Endothelial cell (in vitro differentiated cells): Measurements from ENCODE around the gene NEXN. TPM values are rescaled to one million over a fixed set of nuclear protein-coding genes. Genes with fewer than 3 reads are reported as not detected.

Source experiments
- DNase-seq: peaks from one replicate; pipeline ENCODE4 v3.0.0; 2021; ENCODE audit warnings: low spot score
- H3K27ac Mint-ChIP-seq: one replicate; pipeline ENCODE4 v1.8.0; 2021; ENCODE audit warnings: mixed read lengths, inconsistent platforms; ENCODE audit not compliant: unreplicated experiment
- H3K27me3 Mint-ChIP-seq: one replicate; pipeline ENCODE4 v1.8.0; 2021; ENCODE audit warnings: mild to moderate bottlenecking, moderate library complexity, mixed read lengths, inconsistent platforms; ENCODE audit not compliant: unreplicated experiment
- H3K36me3 Mint-ChIP-seq: one replicate; pipeline ENCODE4 v1.8.0; 2021; ENCODE audit warnings: mild to moderate bottlenecking, low read depth, mixed read lengths, inconsistent platforms; ENCODE audit not compliant: unreplicated experiment
- H3K4me1 Mint-ChIP-seq: one replicate; pipeline ENCODE4 v1.8.0; 2021; ENCODE audit warnings: mild to moderate bottlenecking, mixed read lengths, inconsistent platforms; ENCODE audit not compliant: unreplicated experiment
- H3K4me3 Mint-ChIP-seq: one replicate; pipeline ENCODE4 v1.8.0; 2021; ENCODE audit warnings: mild to moderate bottlenecking, mixed read lengths, inconsistent platforms; ENCODE audit not compliant: unreplicated experiment
- H3K9me3 Mint-ChIP-seq: one replicate; pipeline ENCODE4 v1.8.0; 2021; ENCODE audit warnings: mixed read lengths, inconsistent platforms; ENCODE audit not compliant: unreplicated experiment
- total RNA-seq: library from RNA; stranded (reverse); fragmentation: NEBNext Ultra II Directional; extraction: Animal tissue kit (Norgen Biotek cat#: 25700); gene quantifications from one replicate; pipeline ENCODE4 v1.2.1, GENCODE V29; 2021; ENCODE audit not compliant: unreplicated experiment
- TF ChIP-seq, protein P1 (sequence below): fragments of 200-600 bp; sonication (generic); IDR thresholded peaks from one replicate; pipeline ENCODE4 v1.5.0; 2021; ENCODE audit warnings: antibody characterized with exemption; ENCODE audit not compliant: unreplicated experiment

The NEXN gene
- total RNA-seq, 1 donor from 2014 or later, result 2.4 TPM

DNA sequence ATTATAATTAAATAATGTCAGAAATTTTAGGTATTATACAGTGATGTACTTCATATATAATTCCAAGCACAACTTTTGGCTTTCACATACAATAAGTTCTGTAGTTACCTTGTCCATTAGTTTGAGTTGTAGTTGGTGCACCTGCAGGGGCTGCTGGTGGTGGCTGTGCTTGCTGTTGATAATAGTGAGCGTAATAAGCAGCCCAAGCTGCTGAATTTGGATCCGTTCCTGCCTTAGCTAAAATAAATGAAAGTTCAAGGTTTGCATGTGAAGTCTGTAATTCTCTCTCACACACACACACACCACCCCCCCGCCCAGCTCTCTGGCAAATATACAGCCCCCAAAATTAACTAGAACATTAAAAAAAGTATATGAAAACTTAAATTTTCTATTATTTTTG lies 68.0 kb downstream of the NEXN start:
- H3K27ac Mint-ChIP-seq, result no peak overlapping the region
- no peaks in the 10 kb centered on the region for H3K27me3 Mint-ChIP-seq
- TF ChIP-seq, protein P1, sequence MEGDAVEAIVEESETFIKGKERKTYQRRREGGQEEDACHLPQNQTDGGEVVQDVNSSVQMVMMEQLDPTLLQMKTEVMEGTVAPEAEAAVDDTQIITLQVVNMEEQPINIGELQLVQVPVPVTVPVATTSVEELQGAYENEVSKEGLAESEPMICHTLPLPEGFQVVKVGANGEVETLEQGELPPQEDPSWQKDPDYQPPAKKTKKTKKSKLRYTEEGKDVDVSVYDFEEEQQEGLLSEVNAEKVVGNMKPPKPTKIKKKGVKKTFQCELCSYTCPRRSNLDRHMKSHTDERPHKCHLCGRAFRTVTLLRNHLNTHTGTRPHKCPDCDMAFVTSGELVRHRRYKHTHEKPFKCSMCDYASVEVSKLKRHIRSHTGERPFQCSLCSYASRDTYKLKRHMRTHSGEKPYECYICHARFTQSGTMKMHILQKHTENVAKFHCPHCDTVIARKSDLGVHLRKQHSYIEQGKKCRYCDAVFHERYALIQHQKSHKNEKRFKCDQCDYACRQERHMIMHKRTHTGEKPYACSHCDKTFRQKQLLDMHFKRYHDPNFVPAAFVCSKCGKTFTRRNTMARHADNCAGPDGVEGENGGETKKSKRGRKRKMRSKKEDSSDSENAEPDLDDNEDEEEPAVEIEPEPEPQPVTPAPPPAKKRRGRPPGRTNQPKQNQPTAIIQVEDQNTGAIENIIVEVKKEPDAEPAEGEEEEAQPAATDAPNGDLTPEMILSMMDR, result no peak
- no peak for DNase-seq
- H3K9me3 Mint-ChIP-seq, result no peaks in the 10 kb centered on the region
- peaks cover 18% of the 10 kb centered on the region for H3K36me3 Mint-ChIP-seq
- no peaks in the 10 kb centered on the region for H3K4me1 Mint-ChIP-seq
- no peak overlapping the region for H3K4me3 Mint-ChIP-seq

DNA sequence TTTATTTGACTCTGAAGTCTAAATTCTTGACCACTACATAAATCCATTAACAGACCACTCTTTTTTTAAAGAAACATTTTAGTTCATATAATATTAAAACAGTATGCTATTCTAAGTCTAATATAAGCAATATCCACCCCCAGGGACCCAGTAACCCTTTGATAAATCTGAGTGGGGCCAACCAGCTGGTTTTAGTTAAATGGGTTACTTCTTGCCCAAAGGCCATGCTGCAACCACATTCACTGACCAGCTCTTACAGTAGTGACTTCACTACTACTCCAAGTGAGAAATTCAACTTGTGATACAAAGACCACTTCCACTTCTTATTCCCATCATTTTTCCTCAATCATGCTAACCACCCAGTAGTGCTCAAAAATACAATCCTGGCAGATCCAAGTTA lies 70.0 kb downstream of the NEXN start:
- H3K4me3 Mint-ChIP-seq, result no peak overlapping the region
- no peaks in the 10 kb centered on the region for H3K9me3 Mint-ChIP-seq
- TF ChIP-seq, protein P1, result no peak
- H3K27me3 Mint-ChIP-seq, result peaks cover 2% of the 10 kb centered on the region
- H3K36me3 Mint-ChIP-seq, result peaks cover 26% of the 10 kb centered on the region
- H3K27ac Mint-ChIP-seq, result no peak overlapping the region
- DNase-seq, result no peak
- H3K4me1 Mint-ChIP-seq, result no peaks in the 10 kb centered on the region

DNA sequence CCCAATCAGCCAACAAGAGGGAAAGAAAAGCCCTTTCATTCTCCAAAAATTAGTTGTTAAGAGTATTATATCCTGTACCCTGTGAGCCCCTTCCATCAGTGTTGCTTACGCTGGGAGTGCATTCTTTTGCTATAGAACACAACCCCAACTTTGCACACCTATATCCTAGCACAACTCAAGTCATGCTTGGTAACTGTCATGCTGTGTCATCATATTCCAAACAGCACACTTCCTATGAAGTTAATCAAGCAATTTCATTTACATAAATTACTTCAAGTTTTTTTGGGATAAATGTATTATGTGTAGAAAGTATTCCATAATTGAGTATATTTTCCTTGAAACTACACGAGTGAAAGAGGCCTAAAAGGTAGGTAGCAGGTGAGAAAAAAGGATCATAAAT lies 70.4 kb downstream of the NEXN start:
- peaks cover 2% of the 10 kb centered on the region for H3K27me3 Mint-ChIP-seq
- H3K36me3 Mint-ChIP-seq, result peaks cover 30% of the 10 kb centered on the region
- H3K4me1 Mint-ChIP-seq, result no peaks in the 10 kb centered on the region
- TF ChIP-seq, protein P1, result no peak
- H3K9me3 Mint-ChIP-seq, result no peaks in the 10 kb centered on the region
- H3K27ac Mint-ChIP-seq, result no peak overlapping the region
- no peak for DNase-seq
- no peak overlapping the region for H3K4me3 Mint-ChIP-seq

DNA sequence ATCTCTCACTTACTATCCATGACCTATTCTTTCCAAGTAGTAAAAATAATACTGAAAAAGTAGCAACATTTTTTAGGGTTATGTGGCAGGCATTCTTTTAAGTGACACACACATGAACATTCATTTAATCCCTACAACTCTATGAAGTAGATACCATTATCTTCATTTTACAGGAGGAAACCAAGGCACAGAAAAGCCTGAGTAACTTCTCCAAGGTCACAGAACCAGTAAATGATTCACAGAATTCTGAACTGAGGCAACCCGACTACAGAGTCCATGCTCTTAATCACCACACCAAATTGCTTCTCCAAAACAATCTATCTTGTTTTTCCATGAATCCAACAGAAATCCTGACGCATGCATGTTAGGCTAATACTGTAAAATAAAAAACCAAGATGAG lies 73.0 kb downstream of the NEXN start:
- Mint-ChIP-seq H3K27me3 (peaks cover 2% of the 10 kb centered on the region), H3K27ac (no peak overlapping the region), H3K4me3 (no peak overlapping the region), H3K36me3 (peaks cover 45% of the 10 kb centered on the region), H3K4me1 (no peaks in the 10 kb centered on the region), H3K9me3 (no peaks in the 10 kb centered on the region)
- TF ChIP-seq, protein P1, result no peak
- no peak for DNase-seq

DNA sequence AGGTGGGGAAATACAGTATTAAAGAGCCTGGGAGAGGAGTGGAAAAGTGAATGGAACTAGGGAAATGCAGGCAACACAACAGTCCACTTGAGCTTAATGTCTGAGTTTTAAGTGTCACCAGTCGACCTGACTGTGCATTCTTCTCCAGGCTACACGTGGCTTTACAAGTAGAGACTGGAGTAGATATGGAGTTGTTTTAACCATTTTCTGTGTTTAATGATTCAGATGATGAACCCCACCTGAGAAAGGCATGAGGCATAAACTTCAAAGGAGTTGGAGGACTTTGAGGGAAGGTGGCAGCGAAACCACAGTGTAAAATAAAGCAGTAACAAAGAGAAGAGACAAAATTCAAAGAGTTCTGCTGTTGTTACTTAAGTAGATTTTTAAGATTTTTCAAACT lies 77.9 kb downstream of the NEXN start:
- TF ChIP-seq, protein P1, result no peak
- Mint-ChIP-seq H3K27ac (no peak overlapping the region), H3K9me3 (no peaks in the 10 kb centered on the region), H3K4me1 (no peaks in the 10 kb centered on the region), H3K27me3 (peaks cover 2% of the 10 kb centered on the region), H3K4me3 (peak overlapping the region; percentile 6), H3K36me3 (peaks cover 46% of the 10 kb centered on the region)
- DNase-seq, result no peak
